ES-I3 (cell line): ENCODE measurements around the gene ST6GALNAC5.

ENCODE experiments used
- H3K36me3 ChIP-seq: 2 replicates; pipeline ENCODE4 v1.6.1; 2013; ENCODE audit warnings: mild to moderate bottlenecking, low read length, control low read depth, moderate library complexity; ENCODE audit not compliant: insufficient read depth
- H3K4me1 ChIP-seq: 2 replicates; pipeline ENCODE4 v1.6.1; 2013; ENCODE audit warnings: mild to moderate bottlenecking, control low read depth, low read length; ENCODE audit not compliant: insufficient read depth
- H3K9ac ChIP-seq: 2 replicates; pipeline ENCODE4 v1.6.1; 2013; ENCODE audit warnings: low read depth, mild to moderate bottlenecking, low read length, moderate library complexity
- H3K9me3 ChIP-seq: 2 replicates; pipeline ENCODE4 v1.6.1; 2013; ENCODE audit warnings: mild to moderate bottlenecking, low read length, moderate library complexity; ENCODE audit not compliant: control insufficient read depth, insufficient read depth

The ST6GALNAC5 gene

GRCh38 chr1:77018761-77019160, 151.5 kb downstream of the ST6GALNAC5 start:
- Histone ChIP-seq H3K36me3 (no peaks in the 10 kb centered on the region), H3K4me1 (peaks cover 12% of the 10 kb centered on the region; the same call in 1 of the 2 replicates), H3K9me3 (no peaks in the 10 kb centered on the region), H3K9ac (no peak overlapping the region)

GRCh38 chr1:77021732-77022131, 154.5 kb downstream of the ST6GALNAC5 start:
- Histone ChIP-seq H3K4me1 (peaks cover 18% of the 10 kb centered on the region), H3K9me3 (no peaks in the 10 kb centered on the region), H3K36me3 (no peaks in the 10 kb centered on the region), H3K9ac (no peak overlapping the region)

GRCh38 chr1:77024500-77024899, 157.2 kb downstream of the ST6GALNAC5 start:
- Histone ChIP-seq H3K9me3 (no peaks in the 10 kb centered on the region), H3K9ac (no peak overlapping the region), H3K36me3 (no peaks in the 10 kb centered on the region), H3K4me1 (peaks cover 6% of the 10 kb centered on the region)

GRCh38 chr1:77025599-77025998, 158.3 kb downstream of the ST6GALNAC5 start:
- no peak overlapping the region for H3K9ac ChIP-seq
- peaks cover 6% of the 10 kb centered on the region for H3K4me1 ChIP-seq
- no peaks in the 10 kb centered on the region for H3K36me3 ChIP-seq
- H3K9me3 ChIP-seq, result no peaks in the 10 kb centered on the region

GRCh38 chr1:77026135-77026534, 158.9 kb downstream of the ST6GALNAC5 start:
- Histone ChIP-seq H3K9me3 (no peaks in the 10 kb centered on the region), H3K9ac (no peak overlapping the region), H3K36me3 (no peaks in the 10 kb centered on the region), H3K4me1 (peaks cover 6% of the 10 kb centered on the region)

- no peak overlapping the region for H3K9ac ChIP-seq
- H3K9me3 ChIP-seq, result no peaks in the 10 kb centered on the region
- H3K4me1 ChIP-seq, result peaks cover 6% of the 10 kb centered on the region
- H3K36me3 ChIP-seq, result no peaks in the 10 kb centered on the region
Observed at GRCh38 chr1:77026640-77027039, 159.4 kb downstream of the ST6GALNAC5 start.

GRCh38 chr1:77027847-77028246, 160.6 kb downstream of the ST6GALNAC5 start:
- Histone ChIP-seq H3K9me3 (no peaks in the 10 kb centered on the region), H3K36me3 (no peaks in the 10 kb centered on the region), H3K9ac (no peak overlapping the region), H3K4me1 (peaks cover 6% of the 10 kb centered on the region)

GRCh38 chr1:77030401-77031105, 163.3 kb downstream of the ST6GALNAC5 start:
- H3K9ac ChIP-seq, result no peak overlapping the region
- no peaks in the 10 kb centered on the region for H3K36me3 ChIP-seq
- peaks cover 9% of the 10 kb centered on the region for H3K4me1 ChIP-seq
- H3K9me3 ChIP-seq, result no peaks in the 10 kb centered on the region

GRCh38 chr1:77031106-77031662, 163.9 kb downstream of the ST6GALNAC5 start:
- H3K4me1 ChIP-seq, result peaks cover 7% of the 10 kb centered on the region
- no peaks in the 10 kb centered on the region for H3K36me3 ChIP-seq
- H3K9me3 ChIP-seq, result no peaks in the 10 kb centered on the region
- no peak overlapping the region for H3K9ac ChIP-seq

GRCh38 chr1:77036560-77036959, 169.3 kb downstream of the ST6GALNAC5 start:
- H3K9me3 ChIP-seq, result no peaks in the 10 kb centered on the region
- H3K9ac ChIP-seq, result no peak overlapping the region
- no peaks in the 10 kb centered on the region for H3K36me3 ChIP-seq
- H3K4me1 ChIP-seq, result peaks cover 3% of the 10 kb centered on the region; the same call in 1 of the 2 replicates

GRCh38 chr1:77037038-77037437, 169.8 kb downstream of the ST6GALNAC5 start:
- Histone ChIP-seq H3K36me3 (no peaks in the 10 kb centered on the region), H3K9ac (no peak overlapping the region), H3K4me1 (peaks cover 3% of the 10 kb centered on the region; the same call in 1 of the 2 replicates), H3K9me3 (no peaks in the 10 kb centered on the region)

GRCh38 chr1:77038000-77038399, 170.7 kb downstream of the ST6GALNAC5 start:
- H3K36me3 ChIP-seq, result no peaks in the 10 kb centered on the region

GRCh38 chr1:77039111-77039510, 171.8 kb downstream of the ST6GALNAC5 start:
- Histone ChIP-seq H3K9me3 (no peaks in the 10 kb centered on the region), H3K4me1 (no peaks in the 10 kb centered on the region; the same call in 1 of the 2 replicates), H3K36me3 (no peaks in the 10 kb centered on the region), H3K9ac (no peak overlapping the region)

More at GRCh38 chr1:77038000-77038399, 170.7 kb downstream of the ST6GALNAC5 start:
- H3K9me3 ChIP-seq, result no peaks in the 10 kb centered on the region
- H3K9ac ChIP-seq, result no peak overlapping the region
- H3K4me1 ChIP-seq, result peaks cover 3% of the 10 kb centered on the region; the same call in 1 of the 2 replicates

- H3K4me1 ChIP-seq, result no peaks in the 10 kb centered on the region; the same call in 1 of the 2 replicates
- no peak overlapping the region for H3K9ac ChIP-seq
- no peaks in the 10 kb centered on the region for H3K9me3 ChIP-seq
- H3K36me3 ChIP-seq, result no peaks in the 10 kb centered on the region
Observed at GRCh38 chr1:77039739-77040138, 172.5 kb downstream of the ST6GALNAC5 start.

- Histone ChIP-seq H3K36me3 (no peaks in the 10 kb centered on the region), H3K9ac (no peak overlapping the region), H3K9me3 (no peaks in the 10 kb centered on the region), H3K4me1 (no peaks in the 10 kb centered on the region; the same call in 1 of the 2 replicates)
Observed at GRCh38 chr1:77040826-77041225, 173.5 kb downstream of the ST6GALNAC5 start.
